GF-D8 (cell line): ENCODE measurements around the gene BTN1A1.
"Not testable (repeated sequence)": the region's sequence is repeated elsewhere in the genome, so short reads cannot be mapped to it uniquely, and the experiment has no call there.

Experiments
- DNase-seq: peaks from one replicate; lab custom pipeline; 2025; lab: John Stamatoyannopoulos, UW

Gene BTN1A1

DNA sequence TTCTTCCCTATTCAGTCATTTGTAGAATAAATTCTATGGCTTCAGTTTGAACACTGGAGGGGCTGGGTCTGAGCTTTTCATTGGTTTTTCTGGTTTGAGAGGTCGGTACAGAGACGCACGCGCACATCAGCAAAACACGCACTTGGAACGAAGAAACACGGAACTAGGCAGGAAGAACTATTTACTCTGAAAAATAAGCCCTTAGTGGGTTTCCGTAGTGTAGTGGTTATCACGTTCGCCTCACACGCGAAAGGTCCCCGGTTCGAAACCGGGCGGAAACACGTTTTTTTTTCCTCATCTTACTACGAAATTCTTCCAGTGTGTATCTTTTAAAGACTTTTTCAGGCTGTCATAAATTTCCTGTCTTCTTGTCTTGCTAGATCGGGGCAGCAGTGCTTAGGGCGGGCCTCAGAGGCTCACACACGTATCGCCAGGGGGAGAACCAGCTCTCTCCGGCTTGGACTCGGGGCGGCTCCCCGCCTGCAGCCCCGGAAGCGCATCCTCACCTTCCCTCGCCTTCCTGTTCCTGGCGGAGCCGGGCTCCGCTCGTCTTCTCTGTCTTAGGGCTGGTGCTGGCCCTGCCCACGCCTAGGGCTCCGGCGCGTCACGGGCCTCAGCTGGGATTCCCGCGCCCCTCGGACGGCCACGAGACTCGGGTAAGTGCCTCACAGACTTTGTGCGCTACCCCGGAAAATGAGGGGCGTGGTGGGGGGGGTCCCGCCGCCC is 37.9 kb downstream of the BTN1A1 start, which contains the start of gene HMGN4:
HMGN4 (plus strand) TSS at position 521 of the 726 bp plus-strand sequence. CDS start 6,841 bp downstream, outside the sequence.
- DNase-seq = peak; percentile 83

GRCh38 chr6:26538572-26538902 is 38.4 kb downstream of the BTN1A1 start:
- no peak for DNase-seq

- no peak for DNase-seq
Observed at GRCh38 chr6:26539071-26539615, 39.0 kb downstream of the BTN1A1 start.

- no peak for DNase-seq
Observed at GRCh38 chr6:26541579-26541978, 41.5 kb downstream of the BTN1A1 start.

DNA sequence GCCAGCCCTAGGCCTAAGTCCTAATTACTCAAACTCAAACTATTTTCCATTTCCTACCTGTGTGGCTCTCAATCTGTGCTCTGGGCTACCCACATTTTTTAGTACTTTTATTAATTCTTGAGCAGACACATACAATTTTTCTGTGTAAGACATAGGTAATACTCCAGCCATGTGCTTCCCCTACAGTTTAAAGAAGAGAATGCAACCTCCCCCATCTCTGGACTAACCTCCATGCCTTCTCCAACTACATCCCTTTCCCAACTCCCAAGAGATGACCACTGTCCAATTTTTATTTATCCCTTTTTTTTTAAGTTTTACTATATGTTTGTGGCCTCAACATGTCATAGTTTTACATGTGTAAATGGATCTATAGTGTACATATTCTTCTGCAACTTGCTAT is 43.9 kb downstream of the BTN1A1 start:
- DNase-seq = no peak

GRCh38 chr6:26544473-26544872 is 44.4 kb downstream of the BTN1A1 start:
- no peak for DNase-seq

GRCh38 chr6:26545627-26546026 is 45.5 kb downstream of the BTN1A1 start:
- DNase-seq = no peak

DNA sequence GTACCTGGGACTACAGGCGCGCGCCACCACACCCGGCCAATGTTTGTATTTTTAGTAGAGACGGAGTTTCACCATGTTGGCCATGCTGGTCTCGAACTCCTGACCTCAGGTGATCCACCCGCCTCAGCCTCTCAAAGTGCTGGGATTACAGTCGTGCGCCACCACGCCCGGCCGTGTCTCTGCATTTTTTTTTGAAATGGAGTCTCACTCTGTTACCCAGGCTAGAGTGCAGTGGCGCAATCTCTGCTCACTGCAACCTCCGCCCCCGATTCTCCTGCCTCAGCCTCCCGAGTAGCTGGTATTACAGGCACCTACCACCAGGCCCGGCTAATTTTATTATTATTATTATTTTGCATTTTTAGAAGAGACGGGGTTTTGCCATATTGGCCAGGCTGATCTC is 47.3 kb downstream of the BTN1A1 start:
- DNase-seq = not testable (repeated sequence)

- DNase-seq = no peak
Observed at GRCh38 chr6:26550250-26550993, 50.3 kb downstream of the BTN1A1 start.

DNA sequence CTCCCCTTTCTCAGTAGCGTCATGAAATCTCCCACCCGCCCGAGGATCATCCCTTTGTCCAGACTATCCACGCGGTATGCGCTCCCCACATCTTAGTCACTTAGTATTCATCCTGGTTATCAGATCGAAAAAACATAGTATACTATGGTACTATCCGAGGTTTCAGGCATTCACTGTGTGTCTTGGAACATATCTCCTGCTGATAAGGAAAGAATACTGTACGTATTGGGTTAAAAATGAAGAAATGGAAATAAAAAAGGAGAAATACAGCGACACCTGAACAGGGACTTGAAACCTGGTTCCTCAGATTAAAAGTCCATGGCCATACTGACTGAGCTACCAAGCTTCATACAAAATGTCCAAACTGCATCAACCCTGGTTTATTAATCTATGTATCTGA is 52.1 kb downstream of the BTN1A1 start:
- DNase-seq = no peak

- DNase-seq = no peak
Observed at GRCh38 chr6:26552640-26553188, 52.6 kb downstream of the BTN1A1 start.

DNA sequence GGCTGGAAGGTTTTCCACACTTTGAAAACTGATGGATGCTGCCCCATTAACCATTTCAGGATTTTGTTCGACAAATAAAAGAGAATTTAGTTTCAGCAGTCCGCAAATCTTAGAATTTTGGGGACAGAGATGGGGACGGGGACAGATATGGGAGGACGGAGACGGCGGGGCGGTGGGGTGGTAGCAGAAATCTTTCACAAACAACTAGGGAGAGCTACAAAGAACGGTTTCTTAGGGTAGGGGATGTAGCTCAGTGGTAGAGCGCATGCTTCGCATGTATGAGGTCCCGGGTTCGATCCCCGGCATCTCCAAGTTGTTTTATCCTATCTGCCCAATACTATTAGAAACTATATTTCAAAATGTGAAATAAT is 53.1 kb downstream of the BTN1A1 start:
- peak; percentile 48 for DNase-seq

- DNase-seq = peak; percentile 70
Observed at GRCh38 chr6:26553635-26554446, 53.7 kb downstream of the BTN1A1 start.

- DNase-seq = no peak
Observed at GRCh38 chr6:26554447-26554696, 54.3 kb downstream of the BTN1A1 start.

DNA sequence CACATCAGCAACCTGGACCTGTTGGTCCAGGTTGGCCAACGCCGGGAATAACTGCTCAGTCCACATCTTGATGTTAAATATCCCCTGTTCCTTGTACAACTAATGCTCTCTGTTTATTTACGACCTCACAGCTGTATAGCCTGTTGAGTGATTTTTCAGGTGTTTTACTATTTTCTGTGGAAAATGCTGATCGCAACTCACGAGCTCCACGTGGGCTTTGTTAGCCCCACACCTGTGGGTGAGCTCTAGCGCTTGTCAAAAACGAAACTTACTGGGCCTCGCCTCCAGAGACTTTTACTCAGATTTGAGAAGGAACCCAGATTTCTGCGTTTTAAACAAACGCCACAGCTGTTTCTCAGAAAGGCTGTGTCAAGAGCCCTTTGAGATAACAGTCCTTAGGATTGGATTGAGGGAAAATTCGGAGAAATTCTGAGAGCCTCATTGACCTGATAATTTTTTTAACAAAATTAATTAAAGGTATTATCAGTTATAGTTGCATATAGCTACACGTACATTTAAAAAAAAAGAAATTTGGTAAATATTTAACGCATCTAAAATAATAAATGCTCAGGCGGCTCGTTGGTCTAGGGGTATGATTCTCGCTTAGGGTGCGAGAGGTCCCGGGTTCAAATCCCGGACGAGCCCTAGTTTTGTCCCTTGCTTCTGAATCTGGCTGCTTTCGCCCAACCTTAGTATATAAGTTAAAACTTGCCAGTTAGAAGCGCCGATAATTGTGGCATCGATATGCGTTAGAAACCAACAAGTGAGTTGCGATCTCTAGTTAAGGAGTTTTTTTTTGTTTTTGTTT is 54.8 kb downstream of the BTN1A1 start:
- DNase-seq = peak; percentile 32

GRCh38 chr6:26555505-26556262 is 55.6 kb downstream of the BTN1A1 start:
- DNase-seq = no peak

GRCh38 chr6:26556263-26557070 is 56.4 kb downstream of the BTN1A1 start:
- peak; percentile 46 for DNase-seq
